Testis (tissue), 2 donors: Measurements from ENCODE around the gene ADAMTSL2.

Experiments
- CTCF ChIP-seq, 3 experiments: fragments of 450-650 bp in 2 of 3; fragments of 200-600 bp in 1 of 3; sonication (generic) in 1 of 3; IDR thresholded peaks; one replicate each; pipeline ENCODE4 v1.5.1; 2016 to 2019; ENCODE audit warnings: antibody characterized with exemption in 3 of 3, mild to moderate bottlenecking in 2 of 3, moderate library complexity in 1 of 3
- POLR2A ChIP-seq: fragments of 450-650 bp; IDR thresholded peaks from one replicate; pipeline ENCODE4 v1.6.1; 2017; ENCODE audit warnings: antibody characterized with exemption, mild to moderate bottlenecking, moderate library complexity

- TF ChIP-seq CTCF (IDR thresholded peaks at IDR 0.05), result no peak
- TF ChIP-seq POLR2A, result no peak
Observed at GRCh38 chr9:133535306-133535877, 888 bp downstream of the ADAMTSL2 start.
